Ishikawa (cell line): ENCODE data around the gene PAPSS1.
A peak's percentile ranks its signal among the peaks of the same experiment; 100 is the strongest.

ENCODE experiments used
- CEBPB ChIP-seq: IDR thresholded peaks from 2 replicates; pipeline ENCODE4 v1.6.1; 2012
- CREB1 ChIP-seq: IDR thresholded peaks from 2 replicates; pipeline ENCODE4 v1.6.1; 2012; ENCODE audit warnings: low read depth
- EGR1 ChIP-seq: IDR thresholded peaks from 2 replicates; pipeline ENCODE4 v1.6.1; 2012
- EP300 ChIP-seq: IDR thresholded peaks from 2 replicates; pipeline ENCODE4 v1.6.1; 2012; ENCODE audit warnings: borderline replicate concordance
- FOXM1 ChIP-seq: IDR thresholded peaks from 2 replicates; pipeline ENCODE4 v1.6.1; 2012; ENCODE audit warnings: low read depth, borderline replicate concordance
- MAX ChIP-seq: IDR thresholded peaks from 2 replicates; pipeline ENCODE4 v1.6.1; 2012
- NFIC ChIP-seq: IDR thresholded peaks from 2 replicates; pipeline ENCODE4 v1.6.1; 2012
- RAD21 ChIP-seq: IDR thresholded peaks from 2 replicates; pipeline ENCODE4 v1.6.1; 2012; ENCODE audit warnings: low read depth
- REST ChIP-seq: IDR thresholded peaks from 2 replicates; pipeline ENCODE4 v1.6.1; 2012; ENCODE audit warnings: low read depth, mild to moderate bottlenecking
- TAF1 ChIP-seq: IDR thresholded peaks from 2 replicates; pipeline ENCODE4 v1.6.1; 2012; ENCODE audit warnings: low read depth, mild to moderate bottlenecking
- TCF12 ChIP-seq: IDR thresholded peaks from 2 replicates; pipeline ENCODE4 v1.6.1; 2012; ENCODE audit warnings: low read depth
- TEAD4 ChIP-seq: IDR thresholded peaks from 2 replicates; pipeline ENCODE4 v1.6.1; 2012
- USF1 ChIP-seq: IDR thresholded peaks from 2 replicates; pipeline ENCODE4 v1.6.1; 2012
- YY1 ChIP-seq: IDR thresholded peaks from 2 replicates; pipeline ENCODE4 v1.6.1; 2012; ENCODE audit warnings: low read depth
- ZBTB7A ChIP-seq: IDR thresholded peaks from 2 replicates; pipeline ENCODE4 v1.6.1; 2012; ENCODE audit warnings: low read depth

Gene PAPSS1

GRCh38 chr4:107619066-107619465 is 101.0 kb downstream of the PAPSS1 start:
- TF ChIP-seq TEAD4 = peak; percentile 18; the same call in 1 of the 2 replicates
- no peak for TF ChIP-seq CREB1
- 0 out of 2 replicates have a peak, but pooled peaks have one; percentile 15 for TF ChIP-seq NFIC

GRCh38 chr4:107618656-107619055 is 101.4 kb downstream of the PAPSS1 start:
- TF ChIP-seq EGR1 (no peak), EP300 (no peak), REST (no peak), NFIC (no peak), FOXM1 (no peak), CEBPB (no peak), TAF1 (no peak), TCF12 (no peak), USF1 (no peak), CREB1 (no peak)

- TF ChIP-seq YY1 = no peak
Measured at GRCh38 chr4:107616838-107617389, 103.1 kb downstream of the PAPSS1 start.

- TF ChIP-seq CREB1 = no peak
- no peak for TF ChIP-seq YY1
- no peak for TF ChIP-seq TCF12
- no peak for TF ChIP-seq TEAD4
- TF ChIP-seq EP300 = no peak
- no peak for TF ChIP-seq USF1
- no peak for TF ChIP-seq MAX
- TF ChIP-seq RAD21 = no peak
- TF ChIP-seq EGR1 = no peak
Measured at GRCh38 chr4:107615809-107616208, 104.2 kb downstream of the PAPSS1 start.

- no peak for TF ChIP-seq NFIC
- TF ChIP-seq CEBPB = no peak
- no peak for TF ChIP-seq TCF12
- no peak for TF ChIP-seq YY1
- no peak for TF ChIP-seq MAX
- no peak for TF ChIP-seq TAF1
- no peak for TF ChIP-seq REST
- TF ChIP-seq EP300 = no peak
- no peak for TF ChIP-seq TEAD4
- TF ChIP-seq USF1 = no peak
- TF ChIP-seq ZBTB7A = no peak
- no peak for TF ChIP-seq EGR1
- no peak for TF ChIP-seq FOXM1
- TF ChIP-seq RAD21 = no peak
- TF ChIP-seq CREB1 = no peak
Measured at GRCh38 chr4:107603430-107603829, 116.6 kb downstream of the PAPSS1 start.

- TF ChIP-seq MAX = no peak
- TF ChIP-seq REST = no peak
- TF ChIP-seq ZBTB7A = no peak
- TF ChIP-seq TCF12 = no peak
- TF ChIP-seq NFIC = no peak
- no peak for TF ChIP-seq CREB1
- TF ChIP-seq EP300 = no peak
- TF ChIP-seq USF1 = no peak
- TF ChIP-seq CEBPB = no peak
- TF ChIP-seq YY1 = no peak
- TF ChIP-seq FOXM1 = no peak
- no peak for TF ChIP-seq EGR1
- TF ChIP-seq TEAD4 = no peak
- no peak for TF ChIP-seq TAF1
Measured at GRCh38 chr4:107600983-107601382, 119.1 kb downstream of the PAPSS1 start.
